ENCODE data around the gene PKN1.

- no peak for TF ChIP-seq SKIL (CRISPR knock-in tag; IDR thresholded peaks at IDR 0.05; ENCODE audit: borderline replicate concordance)
- TF ChIP-seq ZNF207 (IDR thresholded peaks at IDR 0.05; ENCODE audit: borderline replicate concordance): no peak
- no peak for TF ChIP-seq ZNF503 (CRISPR knock-in tag; IDR thresholded peaks at IDR 0.05)
- no peak for TF ChIP-seq ZFP36 (IDR thresholded peaks at IDR 0.05; ENCODE audit: borderline replicate concordance, low read depth, low read length, partially characterized antibody)
- no peak for TF ChIP-seq ZNF225 (CRISPR knock-in tag; IDR thresholded peaks at IDR 0.05)
- TF ChIP-seq RAD21 (CRISPR knock-in tag; IDR thresholded peaks at IDR 0.05): no peak
- no peak for TF ChIP-seq RNF2 (conservative IDR thresholded peaks at IDR 0.05; ENCODE audit: low read depth)
- no peak for TF ChIP-seq CREM (IDR thresholded peaks at IDR 0.05)
- TF ChIP-seq CREM (CRISPR knock-in tag; IDR thresholded peaks at IDR 0.05): no peak
- TF ChIP-seq ZNF232 (CRISPR knock-in tag; IDR thresholded peaks at IDR 0.05; ENCODE audit: borderline replicate concordance): no peak
- TF ChIP-seq ZNF317 (CRISPR knock-in tag; IDR thresholded peaks at IDR 0.05): no peak
These were observed 44.5 kb downstream of the PKN1 start for GRCh38 chr19:14477418-14478112.

Data from HepG2 (cell line).